ENCODE results near the gene NEFH.

- TF ChIP-seq CTCF (IDR thresholded peaks at IDR 0.05), result peak in 3 of 4 experiments; percentile 27 to 53 (median 52)
- TF ChIP-seq POLR2A (IDR thresholded peaks at IDR 0.05), result no peak
- TF ChIP-seq POLR2AphosphoS5 (IDR thresholded peaks at IDR 0.05), result peak in 2 of 4 donors; percentile 38 to 51
- no peak for TF ChIP-seq EP300 (IDR thresholded peaks at IDR 0.05)
Measured at GRCh38 chr22:29524442-29525191, 44.6 kb downstream of the NEFH start.

Measured in sigmoid colon (tissue), 4 donors.